Stimulated activated CD8-positive, alpha-beta memory T cell treated with anti-CD3 and anti-CD28 coated beads, Interleukin-4, amount 100 ng/mL, for 24 hours (primary cell): ENCODE measurements around the gene MED27.
"Not testable (repeated sequence)": the region's sequence is repeated elsewhere in the genome, so short reads cannot be mapped to it uniquely, and the experiment has no call there.

ENCODE experiments used
- DNase-seq: peaks from one replicate; pipeline ENCODE4 v3.0.0-alpha.2; 2020; ENCODE audit warnings: low read depth

MED27 gene

DNA sequence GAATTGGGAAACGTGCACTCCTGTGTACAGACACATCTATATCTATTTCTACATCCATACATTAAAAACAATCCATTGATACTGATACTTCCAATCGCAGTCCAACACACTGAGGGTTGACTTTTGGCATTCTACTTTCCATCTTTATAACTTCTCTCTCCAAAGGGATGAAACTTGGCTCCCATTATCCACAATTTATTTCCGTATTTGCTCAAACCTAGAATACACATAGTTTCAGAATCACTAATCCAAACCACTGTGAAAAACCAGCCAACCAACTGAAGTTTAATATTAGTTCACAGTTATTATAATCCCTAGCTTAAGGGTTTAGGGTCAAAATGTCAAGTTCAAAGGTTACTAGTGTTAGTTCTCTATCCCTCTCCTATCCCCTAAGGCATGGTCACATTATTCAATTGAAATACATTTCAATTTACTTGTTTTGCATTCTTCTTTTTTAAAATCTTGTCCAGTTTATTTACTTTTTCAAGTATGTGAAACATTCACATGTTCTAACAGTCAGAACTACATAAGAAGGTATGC is 156.5 kb downstream of the MED27 start:
- no peak for DNase-seq

DNA sequence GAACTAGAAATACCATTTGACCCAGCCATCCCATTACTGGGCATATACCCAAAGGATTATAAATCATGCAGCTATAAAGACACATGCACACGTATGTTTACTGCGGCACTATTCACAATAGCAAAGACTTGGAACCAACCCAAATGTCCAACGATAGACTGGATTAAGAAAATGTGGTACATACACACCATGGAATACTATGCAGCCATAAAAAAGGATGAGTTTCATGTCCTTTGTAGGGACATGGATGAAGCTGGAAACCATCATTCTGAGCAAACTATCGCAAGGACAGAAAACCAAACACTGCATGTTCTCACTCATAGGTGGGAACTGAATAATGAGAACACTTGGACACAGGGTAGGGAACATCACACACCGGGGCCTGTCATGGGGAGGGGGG is 158.0 kb downstream of the MED27 start:
- not testable (repeated sequence) for DNase-seq

DNA sequence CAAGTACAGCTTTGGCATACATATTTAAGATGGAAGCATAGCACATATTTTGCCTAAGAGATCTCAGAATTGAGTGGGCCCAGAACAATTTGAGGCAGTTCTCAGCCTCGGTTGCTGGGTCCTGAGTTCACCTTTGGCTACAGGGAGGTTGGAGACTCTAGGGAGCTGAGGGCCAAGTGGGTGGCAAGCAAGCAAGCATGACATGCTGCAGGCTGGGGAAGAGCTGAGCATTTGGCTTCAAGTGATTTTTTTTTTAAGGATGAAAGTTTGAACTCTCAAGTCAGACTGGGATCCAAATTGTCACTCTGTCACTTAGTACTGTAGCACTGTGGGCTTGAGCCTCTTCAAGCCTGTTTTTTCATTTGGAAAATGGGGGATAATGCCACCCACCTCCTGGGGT is 160.5 kb downstream of the MED27 start:
- no peak for DNase-seq

DNA sequence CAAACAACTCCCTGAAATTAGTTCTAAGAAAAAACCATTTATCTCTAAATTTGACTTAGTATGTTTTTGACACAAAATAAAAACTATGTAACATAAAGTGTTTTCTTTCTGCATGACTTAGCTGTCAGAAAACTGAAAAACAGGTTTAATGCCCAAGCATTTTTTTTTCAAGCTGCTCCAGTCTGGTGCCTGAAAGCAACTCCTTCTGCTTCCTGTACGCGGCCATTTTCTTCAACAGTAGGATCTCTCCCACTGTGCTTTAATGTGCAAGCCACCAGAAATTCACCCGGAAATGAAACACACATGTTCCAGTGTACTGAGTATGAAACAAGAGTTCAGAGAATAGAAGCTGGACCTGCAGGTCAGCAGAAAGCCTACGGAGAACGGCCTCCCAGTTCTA is 161.2 kb downstream of the MED27 start:
- no peak for DNase-seq

DNA sequence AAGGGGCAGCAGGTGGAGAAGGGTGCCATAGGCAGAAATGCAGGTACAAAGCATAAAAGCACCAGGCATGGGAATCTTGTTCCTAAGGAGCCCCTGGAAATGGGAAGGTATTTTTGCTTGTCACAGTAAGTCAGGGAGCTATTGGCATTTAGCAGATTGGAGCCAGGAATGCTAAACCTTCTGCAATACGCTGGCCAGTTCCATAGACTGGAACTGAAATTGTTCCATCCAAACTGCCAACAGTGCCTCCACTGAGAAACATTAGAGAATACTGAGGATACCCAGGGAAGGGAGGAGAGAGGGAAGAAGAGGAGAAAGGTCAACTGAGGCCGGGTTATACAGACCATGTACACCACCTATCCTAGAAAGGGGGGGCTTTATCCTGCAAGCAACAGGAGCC is 162.7 kb downstream of the MED27 start:
- DNase-seq, result no peak

DNA sequence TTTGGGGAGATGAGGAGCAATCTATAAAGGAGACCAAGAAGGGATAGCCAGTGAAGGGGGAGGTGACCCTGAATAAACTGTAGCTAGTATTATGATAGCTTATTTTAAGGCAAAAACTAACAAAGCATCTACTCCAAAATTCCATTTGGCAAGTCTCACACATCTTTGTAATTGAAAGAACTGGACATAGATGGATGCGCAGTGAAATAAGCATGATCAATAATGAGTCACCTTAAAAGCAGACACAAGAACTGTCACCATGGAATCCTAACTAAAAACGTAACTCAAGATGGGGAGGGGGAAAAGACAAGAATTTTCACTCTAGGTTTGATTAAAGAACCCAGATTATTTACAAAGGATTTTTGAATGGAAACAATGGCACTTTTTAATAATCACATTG is 164.5 kb downstream of the MED27 start:
- no peak for DNase-seq

DNA sequence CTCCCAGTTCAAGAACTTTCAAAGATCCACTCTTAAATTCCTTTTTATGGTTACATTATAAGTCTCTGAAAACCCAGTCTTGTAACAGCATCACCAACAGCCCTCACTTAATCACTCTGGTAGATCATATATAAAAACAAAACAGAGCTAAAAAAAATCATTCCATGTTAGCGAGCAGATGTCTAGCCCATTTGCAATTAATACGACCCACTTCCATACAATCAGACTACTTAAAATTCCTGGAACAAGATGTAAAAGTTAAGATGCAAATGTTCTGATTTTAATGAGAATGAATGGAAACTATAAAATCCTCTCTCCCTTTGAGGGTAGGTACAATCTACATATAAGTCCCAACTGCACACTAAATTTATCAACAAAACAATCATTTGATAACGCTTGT is 167.0 kb downstream of the MED27 start:
- DNase-seq, result no peak

DNA sequence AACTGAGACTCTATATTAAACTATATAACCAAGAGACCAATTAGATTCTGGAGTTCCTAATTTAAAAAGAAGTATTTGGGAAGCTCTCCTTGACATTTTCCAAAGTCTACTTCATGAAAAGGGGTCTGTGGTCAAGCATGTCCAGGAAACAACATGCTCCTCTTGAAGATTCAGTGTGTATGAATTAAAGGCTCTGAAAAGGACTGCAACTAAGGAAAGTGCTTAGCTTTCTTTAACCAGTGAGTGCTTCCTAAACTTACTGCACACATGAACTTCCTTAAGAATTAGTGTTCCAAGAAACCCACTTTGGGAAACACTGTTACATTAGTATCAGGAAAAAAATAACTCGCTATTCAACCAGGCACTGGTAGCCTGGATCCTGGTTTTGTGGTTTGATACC is 167.6 kb downstream of the MED27 start:
- no peak for DNase-seq

DNA sequence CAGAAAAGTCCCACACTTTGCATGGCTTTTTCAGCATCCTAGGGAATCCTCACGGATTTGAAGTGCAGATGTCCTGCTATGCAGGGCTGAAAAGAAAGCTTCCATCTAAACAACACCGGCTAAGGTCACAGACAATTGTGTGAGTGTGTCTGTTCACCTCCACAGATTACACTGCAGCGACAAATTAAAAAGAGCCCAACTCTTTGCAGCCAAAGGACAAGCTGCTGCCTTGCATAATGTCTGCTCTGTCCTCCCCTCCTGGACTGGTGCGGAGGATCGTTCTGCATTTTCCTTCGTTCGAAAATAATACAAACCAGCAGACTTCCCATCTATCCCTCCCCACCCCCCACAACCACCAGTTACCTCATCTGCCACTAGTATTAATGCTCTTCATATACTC is 169.1 kb downstream of the MED27 start:
- no peak for DNase-seq

DNA sequence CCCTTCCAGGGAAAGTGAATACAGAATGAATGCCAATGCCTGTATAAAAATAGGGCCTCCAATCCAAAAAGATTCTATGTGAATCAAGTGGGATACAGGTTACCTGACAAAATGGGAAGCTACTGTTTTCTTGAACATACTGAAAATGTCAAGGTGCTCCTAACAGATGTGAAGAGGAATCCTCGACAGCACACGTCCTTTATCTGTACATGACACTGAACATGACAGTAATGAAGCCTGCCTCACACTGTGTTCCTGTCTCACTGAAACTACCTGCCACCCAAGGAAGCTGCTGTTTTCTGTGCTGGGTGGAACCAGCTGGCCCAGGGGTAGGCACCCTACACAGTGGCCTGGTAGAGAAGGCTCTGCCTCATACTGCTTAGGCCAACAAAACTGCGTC is 174.5 kb downstream of the MED27 start:
- DNase-seq, result no peak

DNA sequence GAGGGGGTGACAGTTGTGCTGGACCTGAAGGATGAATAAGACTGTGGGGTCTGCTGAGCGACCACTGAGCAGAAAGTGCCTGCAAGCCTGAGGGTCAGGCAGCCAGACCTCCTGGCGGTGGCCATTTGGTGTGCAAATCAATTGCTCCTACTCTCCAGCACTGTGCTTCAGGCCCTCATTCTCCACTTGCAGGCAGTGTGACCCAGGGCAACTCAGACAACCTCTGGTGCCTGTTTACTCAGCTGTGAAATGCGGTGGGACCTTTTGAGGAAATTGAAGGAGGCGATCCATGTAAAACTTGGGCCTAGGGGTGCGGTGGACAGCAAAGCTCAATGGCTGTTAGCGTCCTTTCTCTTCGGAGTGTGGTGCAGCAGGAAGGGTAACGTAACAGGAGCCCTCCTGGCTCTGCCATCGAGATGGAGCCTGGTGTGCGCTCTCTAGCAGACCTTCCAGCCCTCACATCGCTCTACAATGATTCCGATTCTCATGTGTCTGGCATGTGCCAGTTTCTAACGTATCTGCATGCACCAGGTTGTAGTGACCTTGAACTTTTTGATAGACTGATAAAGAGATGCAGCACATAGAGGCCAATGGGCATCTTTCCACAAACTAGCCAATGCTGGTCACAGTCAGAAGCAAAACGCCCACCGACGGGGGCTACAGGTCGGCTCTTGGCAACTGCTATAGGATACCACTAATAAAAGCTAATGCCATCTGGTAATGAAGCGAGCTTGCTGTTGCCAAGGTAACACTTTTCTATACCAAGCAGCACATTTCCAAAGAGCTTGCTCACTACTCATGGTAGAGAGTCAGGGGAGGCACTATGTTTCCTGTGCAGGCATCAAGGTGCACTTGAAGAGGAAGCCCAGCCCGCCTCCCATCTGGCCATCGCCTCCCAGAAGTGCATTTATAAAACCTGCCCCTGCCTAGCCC is 180.1 kb downstream of the MED27 start:
- no peak for DNase-seq

DNA sequence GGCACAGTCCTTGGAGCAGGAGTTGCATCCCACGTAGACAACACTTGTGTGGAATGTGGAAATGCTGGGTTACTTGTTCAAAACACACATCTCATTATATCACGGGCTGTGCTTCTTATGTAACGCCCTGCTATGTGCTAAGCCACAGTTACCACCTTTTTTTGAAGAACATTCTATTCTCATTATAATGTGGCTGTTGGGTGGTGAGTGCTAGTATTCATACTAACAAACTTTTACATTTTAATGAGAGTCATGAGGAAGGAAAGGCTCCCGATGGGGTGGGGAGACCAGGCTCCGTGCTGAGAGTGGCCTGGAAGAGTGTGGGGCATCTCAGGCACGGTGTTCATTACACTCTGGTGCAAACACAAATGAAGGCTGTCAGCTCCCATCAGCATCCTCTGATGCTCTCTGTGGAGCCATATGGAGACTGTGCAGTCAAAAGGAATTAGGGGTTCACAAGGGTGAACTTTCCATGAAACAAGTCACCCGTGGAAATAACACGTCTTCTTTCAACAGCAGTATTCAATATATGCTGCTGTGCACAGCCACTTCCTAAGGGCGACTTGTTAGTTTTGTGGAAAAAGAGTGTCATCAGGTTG is 186.7 kb downstream of the MED27 start:
- no peak for DNase-seq

DNA sequence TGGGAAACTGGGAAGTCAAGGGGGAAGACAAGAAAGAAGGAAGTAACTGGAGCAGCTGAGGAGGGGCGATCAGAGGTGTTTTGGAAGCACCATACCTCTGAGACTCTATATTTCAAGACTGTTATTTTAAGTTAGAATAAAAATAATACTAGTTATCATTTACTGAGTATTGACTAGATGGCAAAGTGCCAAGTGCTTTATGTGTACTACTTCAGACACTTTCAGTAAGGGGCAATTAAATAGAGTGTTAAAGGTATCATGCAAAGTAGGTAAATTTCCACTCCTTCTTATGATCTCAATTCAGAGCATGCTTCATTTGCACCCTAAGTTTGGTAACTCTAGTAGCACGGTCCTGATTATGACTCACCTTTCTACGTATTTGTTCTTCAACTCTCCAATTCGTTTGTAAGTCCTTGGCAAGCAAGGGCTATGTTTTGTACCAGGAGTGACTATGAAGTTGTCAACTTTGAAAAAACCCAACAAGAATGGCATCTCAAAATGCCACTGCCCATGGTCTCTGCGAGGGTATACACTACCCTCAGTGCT is 187.4 kb downstream of the MED27 start:
- DNase-seq, result no peak

DNA sequence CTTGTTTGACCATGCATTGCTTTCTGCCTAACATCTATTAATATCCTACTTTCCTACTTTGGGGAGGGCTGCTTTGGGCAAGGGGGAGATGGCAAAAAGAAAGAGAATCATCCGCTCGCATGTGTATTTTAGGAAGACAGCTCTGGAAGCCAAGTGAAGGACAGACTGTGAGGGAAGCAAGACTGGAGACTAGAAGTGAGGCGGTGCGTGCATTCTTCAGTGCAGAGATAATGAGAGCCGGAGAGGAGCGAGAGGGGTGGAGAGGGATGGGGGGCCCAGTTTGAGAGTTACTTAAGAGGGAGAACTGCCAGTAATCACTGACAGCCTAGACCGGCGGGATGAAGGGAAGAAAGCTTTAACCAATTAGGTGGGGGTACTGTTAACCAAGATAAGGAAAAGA is 188.1 kb downstream of the MED27 start:
- DNase-seq, result no peak

DNA sequence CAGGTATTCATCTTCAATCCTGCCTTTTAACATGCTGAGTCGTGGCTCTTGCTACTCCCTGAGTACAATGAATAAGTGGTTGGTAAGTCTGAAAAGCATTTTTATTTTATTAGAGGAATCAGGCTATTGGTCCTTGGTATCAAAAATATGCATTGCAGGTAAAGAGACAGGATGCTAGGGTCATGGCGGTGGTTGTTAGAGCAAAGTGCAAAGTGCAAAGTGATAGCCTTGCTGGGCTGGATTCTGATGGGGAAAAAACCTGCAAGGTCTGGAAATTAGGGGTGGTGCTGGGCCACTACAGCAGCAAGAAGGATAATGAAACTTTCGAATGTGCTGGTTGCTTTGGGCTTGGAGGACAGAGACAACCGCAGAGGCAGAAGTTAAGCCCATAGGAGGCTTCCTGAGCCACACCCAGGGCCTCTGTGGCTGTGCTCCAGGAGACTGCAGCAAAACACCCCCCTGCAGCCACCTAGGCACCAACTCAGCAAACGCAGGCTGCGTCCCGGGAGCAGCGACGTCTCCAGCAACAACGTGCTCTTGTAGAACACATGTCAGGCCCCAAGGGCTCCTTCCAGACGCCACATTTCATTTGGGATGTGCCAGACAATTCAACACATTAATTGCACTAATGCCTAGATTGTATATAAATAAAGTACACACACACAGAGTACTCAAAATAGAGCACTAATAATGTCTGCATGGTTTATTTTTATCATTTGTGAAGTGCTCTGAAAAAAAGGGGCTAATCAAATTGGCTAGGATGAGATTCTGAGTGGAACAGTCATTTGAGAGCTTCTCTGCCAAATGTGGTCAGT is 190.0 kb downstream of the MED27 start:
- DNase-seq, result no peak

DNA sequence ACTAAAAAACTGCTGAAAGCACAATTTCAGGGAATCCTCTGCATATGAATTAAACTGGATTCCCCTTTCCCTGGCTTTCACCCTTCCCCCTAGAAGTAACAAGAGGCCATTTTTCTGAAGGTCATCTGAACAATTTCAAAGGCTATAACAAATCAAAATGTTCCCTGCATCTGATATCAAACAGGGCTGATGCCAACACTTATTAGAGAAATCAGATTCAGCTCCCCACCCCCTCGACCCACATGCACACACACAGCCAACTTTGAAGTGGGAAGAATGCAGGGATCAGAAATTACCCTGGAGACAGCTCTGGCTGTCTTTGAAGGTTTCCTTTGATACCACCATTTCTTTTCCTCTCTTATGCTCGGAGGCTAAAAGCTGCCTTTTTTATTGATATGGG is 190.7 kb downstream of the MED27 start:
- DNase-seq, result no peak

DNA sequence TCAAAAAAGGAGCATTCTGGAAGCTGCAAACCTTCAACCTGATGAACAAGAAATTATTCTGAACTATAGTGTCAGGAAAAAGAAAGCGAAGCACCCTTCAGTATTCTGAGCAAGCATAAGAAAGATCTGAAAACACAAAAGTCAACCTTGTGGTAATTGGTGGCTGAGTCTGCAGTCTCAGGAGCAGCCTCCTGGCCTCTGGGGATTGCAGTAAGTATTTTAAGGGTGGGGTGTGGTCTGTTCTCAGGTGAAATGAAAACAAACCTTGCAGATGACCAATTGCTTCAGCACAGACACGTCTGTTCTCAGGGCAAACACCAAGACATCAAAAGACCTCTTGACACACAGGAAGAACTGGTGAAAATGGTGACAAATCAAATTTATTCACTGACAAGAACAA is 192.0 kb downstream of the MED27 start:
- DNase-seq, result no peak

DNA sequence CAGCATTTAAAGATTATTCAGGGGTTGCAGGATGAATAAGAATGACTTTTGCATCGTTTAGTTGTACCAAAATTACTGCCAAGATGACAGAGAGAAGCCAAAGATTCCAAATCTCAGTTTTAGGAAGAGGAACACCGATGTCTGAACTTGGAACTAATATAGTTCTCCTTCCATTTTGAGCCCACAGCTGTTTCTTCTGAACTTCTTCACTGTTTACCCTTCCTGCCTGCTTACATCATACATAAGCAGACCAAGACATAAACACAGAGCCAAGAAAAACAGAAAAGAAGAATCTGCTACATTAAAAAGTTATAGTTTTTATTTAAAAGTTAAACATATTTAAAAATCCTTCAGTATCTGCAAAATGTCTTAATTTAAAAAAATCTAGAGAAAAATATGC is 192.8 kb downstream of the MED27 start:
- DNase-seq, result no peak

DNA sequence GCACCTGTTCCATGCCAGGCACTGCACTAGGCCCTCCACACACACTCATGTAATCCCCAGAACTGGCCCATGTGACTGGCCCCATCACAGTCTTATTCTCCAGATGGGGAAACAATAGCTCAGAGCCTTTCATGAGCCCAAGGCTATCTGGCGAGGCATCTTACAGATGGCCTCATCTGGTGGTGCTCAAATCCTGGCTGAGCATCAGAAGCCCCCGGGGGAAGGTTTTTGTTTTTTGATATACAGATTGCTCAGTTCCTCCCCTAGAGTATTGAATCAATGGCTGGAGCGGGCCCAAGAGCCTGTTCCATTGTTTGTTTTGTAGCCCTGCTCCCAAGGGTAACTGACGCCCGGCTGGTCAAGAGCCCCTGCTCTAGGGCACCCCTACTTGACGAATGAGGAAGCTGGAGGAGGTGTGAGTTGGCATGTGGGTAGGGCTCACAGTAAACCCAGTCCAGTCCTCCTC is 194.5 kb downstream of the MED27 start:
- no peak for DNase-seq

DNA sequence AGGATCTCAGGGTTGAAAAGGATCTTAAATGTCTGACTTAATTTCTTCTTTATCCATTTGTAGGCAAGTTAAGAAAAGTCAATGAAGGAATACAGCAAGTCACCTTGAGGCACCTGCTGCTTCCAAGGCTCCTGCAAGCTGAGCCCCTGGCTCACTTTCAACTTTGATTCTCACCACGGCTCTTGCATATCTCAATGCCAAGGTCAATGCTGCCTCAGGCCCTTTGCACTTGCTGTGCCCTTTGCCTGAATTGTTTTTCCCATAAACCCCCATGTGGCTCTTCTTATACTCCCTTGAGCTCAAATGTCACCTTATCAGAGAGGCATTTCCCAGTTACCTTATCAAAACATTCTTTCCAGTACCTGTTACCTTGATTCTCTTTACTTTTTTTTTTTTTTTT is 195.4 kb downstream of the MED27 start:
- no peak for DNase-seq

DNA sequence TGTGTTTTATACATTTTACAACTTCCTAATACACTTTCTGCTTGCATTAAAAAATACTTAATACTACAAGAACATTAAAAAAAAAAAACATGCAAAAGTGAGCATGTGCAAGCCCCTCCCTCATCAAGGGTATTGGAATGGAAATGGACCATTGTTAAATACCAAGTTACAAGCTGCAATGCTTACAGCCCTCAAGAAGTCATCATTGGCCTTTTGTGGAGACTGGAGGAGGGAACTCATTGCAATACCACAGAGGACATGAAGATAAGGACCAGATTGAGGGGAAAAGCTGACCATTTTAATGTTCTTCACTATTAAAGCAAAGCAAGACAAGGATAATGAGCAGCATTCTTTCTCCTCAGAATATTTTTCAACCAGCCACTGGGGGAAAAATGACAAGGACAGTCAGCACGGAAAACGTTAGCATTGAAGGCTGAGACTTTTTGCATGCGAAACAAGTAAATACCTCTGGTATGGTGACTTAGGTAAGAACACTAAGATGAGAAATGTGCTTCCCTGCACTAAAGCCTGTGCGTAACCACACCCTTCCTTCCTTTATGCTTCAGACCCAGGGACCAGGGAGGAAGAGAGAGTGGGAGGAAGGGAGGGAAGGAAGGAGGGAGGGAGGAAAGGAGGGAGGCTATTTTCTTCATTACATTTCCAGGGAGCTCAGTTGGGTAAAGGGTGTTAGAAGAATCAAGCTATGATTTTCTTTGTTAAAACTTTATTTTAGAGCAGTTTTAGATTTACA is 198.7 kb downstream of the MED27 start:
- no peak for DNase-seq

DNA sequence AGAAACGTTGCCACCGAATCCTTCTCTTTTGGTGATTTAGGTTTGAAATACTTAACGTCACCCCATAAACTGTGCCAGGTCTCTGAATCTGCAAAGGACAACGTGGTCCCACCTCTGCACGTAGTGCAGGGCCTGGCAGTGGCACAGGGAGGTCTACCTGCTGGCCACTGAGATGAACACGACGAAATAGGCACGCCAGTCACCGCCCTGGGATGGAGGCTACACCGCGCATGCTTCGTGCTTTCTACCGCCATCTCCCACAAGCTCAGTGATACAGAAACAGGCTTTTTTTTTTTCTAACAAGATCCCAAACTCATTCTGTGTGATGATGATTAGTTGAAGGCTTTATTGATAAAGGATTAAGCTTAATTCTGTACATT is 199.8 kb downstream of the MED27 start:
- no peak for DNase-seq
